AG04449 (cell line): ENCODE data around the gene ABCA1.
"Not testable (repeated sequence)": the region's sequence is repeated elsewhere in the genome, so short reads cannot be mapped to it uniquely, and the experiment has no call there.

Experiments
- CTCF ChIA-PET: fragments of 350-600 bp; formaldehyde crosslinking; extraction: SDS; loops from one replicate; lab custom pipeline; 2021; ENCODE audit warnings: antibody characterized with exemption; lab: Yijun Ruan, JAX
- POLR2A ChIA-PET: fragments of 400-600, 350-600 bp; formaldehyde crosslinking; extraction: SDS; loops from one replicate; lab custom pipeline; 2020; ENCODE audit warnings: antibody characterized with exemption, inconsistent platforms; lab: Yijun Ruan, JAX
- DNase-seq: peaks from one replicate; pipeline ENCODE4 v3.0.0-alpha.2; 2010; ENCODE audit warnings: low read depth, low spot score
- H3K4me3 ChIP-seq: 2 replicates; pipeline ENCODE4 v1.5.1; 2011; ENCODE audit warnings: low read depth, mild to moderate bottlenecking, control low read depth, low read length
- TF ChIP-seq, protein P1 (sequence below): IDR thresholded peaks from one replicate; pipeline ENCODE4 v1.5.1; 2011; ENCODE audit warnings: mild to moderate bottlenecking, moderate library complexity, low read length, control low read depth, inconsistent platforms; ENCODE audit not compliant: insufficient read depth; ENCODE audit errors: missing control alignments

Gene ABCA1

DNA sequence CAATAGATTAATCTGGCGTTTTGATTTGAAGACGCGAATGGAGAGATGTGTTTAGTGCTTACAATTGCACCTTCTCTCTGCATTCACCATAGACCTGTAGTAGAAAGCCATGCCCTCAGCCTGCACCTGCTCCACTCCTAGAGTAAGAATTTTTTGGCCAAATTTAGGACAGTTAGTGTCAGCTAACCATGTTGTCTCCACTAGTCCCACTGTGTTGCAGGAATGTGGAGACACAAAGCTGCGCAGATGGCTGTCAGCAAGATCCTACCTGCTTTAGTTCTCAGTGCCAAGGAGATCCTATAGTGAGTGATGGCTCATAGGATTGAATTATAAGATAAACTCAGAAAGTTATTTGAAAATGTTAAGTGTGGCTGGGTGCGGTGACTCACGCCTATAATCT lies 35.1 kb upstream of the ABCA1 start:
- DNase-seq = no peak
- CTCF ChIA-PET = no interaction called here
- TF ChIP-seq, protein P1, sequence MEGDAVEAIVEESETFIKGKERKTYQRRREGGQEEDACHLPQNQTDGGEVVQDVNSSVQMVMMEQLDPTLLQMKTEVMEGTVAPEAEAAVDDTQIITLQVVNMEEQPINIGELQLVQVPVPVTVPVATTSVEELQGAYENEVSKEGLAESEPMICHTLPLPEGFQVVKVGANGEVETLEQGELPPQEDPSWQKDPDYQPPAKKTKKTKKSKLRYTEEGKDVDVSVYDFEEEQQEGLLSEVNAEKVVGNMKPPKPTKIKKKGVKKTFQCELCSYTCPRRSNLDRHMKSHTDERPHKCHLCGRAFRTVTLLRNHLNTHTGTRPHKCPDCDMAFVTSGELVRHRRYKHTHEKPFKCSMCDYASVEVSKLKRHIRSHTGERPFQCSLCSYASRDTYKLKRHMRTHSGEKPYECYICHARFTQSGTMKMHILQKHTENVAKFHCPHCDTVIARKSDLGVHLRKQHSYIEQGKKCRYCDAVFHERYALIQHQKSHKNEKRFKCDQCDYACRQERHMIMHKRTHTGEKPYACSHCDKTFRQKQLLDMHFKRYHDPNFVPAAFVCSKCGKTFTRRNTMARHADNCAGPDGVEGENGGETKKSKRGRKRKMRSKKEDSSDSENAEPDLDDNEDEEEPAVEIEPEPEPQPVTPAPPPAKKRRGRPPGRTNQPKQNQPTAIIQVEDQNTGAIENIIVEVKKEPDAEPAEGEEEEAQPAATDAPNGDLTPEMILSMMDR = no peak
- H3K4me3 ChIP-seq = no peak overlapping the region
- POLR2A ChIA-PET = no interaction called here

DNA sequence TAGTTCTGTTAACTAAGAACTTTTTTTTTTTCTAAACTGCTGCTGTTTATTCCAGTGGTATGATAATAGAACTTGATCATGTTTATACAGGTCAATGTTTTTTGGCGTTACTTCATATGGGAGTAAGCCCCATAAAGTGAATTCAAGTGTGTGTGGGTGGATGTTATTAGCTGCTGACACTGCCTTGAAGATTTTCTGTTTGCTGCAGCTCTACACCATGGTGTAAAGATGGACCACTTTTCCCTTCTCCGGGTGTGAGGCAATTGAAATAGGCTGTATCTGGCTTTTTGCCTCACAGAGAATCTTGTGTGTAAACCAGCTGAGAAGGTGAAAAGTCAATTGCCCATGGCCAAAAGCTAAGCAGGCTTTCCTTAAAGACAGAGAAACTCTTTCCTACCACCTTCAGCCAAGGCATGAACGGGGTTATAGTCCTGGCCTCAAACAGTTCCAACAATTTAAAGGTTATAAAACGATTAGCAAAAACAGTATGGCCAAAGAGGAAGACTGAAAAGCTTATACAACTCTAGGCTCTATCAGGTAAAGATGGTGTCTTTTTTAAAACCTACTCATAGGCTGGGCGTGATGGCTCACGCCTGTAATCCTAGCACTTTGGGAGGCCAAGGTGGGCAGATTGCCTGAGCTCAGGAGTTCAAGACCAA lies 33.9 kb upstream of the ABCA1 start:
- ChIA-PET POLR2A (no interaction called here), CTCF (interaction anchor here (0.6 to 1.4 kb wide), 2 partner anchors 35 to 37 kb away, joined by 4 to 5 read pairs; no protein-coding TSS in a partner anchor)
- no peak for DNase-seq
- TF ChIP-seq, protein P1 = no peak
- H3K4me3 ChIP-seq = no peak overlapping the region

DNA sequence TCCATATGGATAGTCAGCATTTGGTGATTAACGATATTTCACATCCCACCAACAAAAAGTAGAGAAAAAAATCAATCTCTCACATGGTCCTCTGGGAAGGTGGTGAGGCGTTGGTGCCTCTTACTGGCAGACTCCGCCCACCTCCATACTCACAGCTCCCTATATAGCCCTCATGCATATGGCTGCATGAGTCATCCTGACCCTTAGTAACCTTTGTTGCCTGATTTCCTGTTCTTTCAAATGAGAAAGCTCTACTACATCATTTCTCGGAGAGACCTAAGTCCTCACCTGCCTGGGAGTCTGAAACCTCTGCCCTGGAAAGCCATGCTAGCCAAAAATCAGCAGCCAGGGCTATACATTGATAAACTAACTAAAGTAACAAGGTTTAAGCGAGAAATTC lies 33.3 kb upstream of the ABCA1 start:
- no peak for DNase-seq
- no peak overlapping the region for H3K4me3 ChIP-seq
- TF ChIP-seq, protein P1 = no peak
- POLR2A ChIA-PET = no interaction called here
- CTCF ChIA-PET = interaction anchor here (1.4 kb wide), 1 partner anchor 34 kb away, joined by 5 read pairs; no protein-coding TSS in a partner anchor

DNA sequence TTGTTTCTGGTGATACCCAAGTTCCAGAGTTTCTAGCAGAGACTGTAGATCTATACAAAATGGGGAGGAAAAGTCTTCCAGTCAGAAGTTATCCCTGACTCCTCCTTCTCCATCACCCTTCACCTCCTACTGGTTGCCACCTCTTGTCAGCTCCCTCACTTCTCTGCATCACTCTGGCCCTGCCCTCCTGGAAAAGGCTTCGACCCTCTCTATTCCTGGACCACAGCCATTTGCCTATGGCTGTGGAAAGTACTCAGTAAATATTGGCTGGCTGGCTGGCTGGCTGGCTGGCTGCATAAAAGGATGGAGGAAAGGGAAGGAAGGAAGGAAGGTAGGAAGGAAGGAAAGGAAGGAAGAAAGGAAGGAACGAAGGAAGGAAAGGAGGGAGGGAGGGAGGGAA lies 32.7 kb upstream of the ABCA1 start:
- DNase-seq = no peak
- H3K4me3 ChIP-seq = no peak overlapping the region
- CTCF ChIA-PET = no interaction called here
- POLR2A ChIA-PET = no interaction called here
- TF ChIP-seq, protein P1 = no peak

DNA sequence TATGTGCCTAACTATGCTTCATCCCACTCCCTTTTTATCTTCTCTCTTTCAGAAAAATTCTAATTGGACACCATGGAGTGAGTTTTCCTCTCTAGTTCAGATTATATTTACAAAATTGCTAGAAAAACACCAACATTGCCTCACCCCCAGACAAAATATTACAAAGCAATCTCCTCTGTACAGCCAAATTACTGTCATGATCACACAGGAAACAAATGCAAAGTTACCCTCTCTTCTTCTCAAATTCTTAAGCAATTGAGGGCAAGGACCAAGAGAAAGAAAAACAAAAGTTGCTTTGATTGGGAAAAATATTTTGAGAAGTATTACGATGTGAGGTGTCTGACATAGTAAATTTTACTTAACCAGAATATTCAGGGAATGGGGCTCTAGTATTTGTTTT lies 30.8 kb upstream of the ABCA1 start:
- TF ChIP-seq, protein P1 = no peak
- H3K4me3 ChIP-seq = no peak overlapping the region
- CTCF ChIA-PET = no interaction called here
- POLR2A ChIA-PET = no interaction called here
- no peak for DNase-seq

DNA sequence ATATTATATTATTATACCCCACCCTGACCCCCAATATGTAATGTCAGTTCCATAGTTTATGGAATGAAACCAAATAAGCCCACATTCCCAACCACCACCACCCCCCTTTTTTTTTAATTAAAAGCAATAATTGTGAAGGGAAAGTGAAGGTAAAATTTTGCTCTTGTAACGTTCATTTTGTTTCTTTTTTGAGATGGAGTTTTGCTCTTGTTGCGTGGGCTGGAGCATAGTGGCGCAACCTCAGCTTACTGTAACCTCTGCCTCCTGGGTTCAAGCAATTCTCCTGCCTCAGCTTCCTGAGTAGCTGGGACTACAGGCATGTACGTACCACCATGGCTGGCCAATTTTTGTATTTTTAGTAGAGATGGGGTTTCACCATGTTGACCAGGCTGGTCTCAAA lies 30.1 kb upstream of the ABCA1 start:
- POLR2A ChIA-PET, H3K4me3 ChIP-seq, CTCF ChIA-PET, DNase-seq: not testable (repeated sequence)

DNA sequence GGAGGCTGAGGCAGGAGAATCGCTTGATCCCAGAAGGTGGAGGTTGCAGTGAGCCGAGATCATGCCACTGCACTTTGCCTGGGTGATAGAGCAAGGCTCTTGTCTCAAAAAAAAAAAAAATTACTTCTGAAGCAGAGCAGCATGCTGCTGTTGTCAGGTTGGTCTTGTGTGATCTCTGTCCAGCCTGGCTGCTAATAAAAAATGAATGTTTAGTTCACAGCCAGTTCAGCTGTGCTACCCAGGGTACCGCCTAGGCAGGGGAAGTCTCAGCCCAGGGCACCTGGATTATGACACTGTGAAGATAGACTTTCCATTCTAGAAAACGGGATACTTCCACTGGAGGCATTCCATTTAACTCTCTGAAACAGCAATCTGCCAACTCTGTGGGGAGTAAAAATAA lies 23.5 kb upstream of the ABCA1 start:
- TF ChIP-seq, protein P1 = no peak
- POLR2A ChIA-PET = no interaction called here
- CTCF ChIA-PET = no interaction called here
- no peak overlapping the region for H3K4me3 ChIP-seq
- no peak for DNase-seq
